HG03439 (cell line): Measurements from ENCODE around the gene GATAD2A.
"Not testable (repeated sequence)": the region's sequence is repeated elsewhere in the genome, so short reads cannot be mapped to it uniquely, and the experiment has no call there.

Experiments
- ATAC-seq: cut with Tn5 transposase; IDR thresholded peaks from one replicate; pipeline ENCODE4 v1.9.1; 2021; ENCODE audit warnings: mild to moderate bottlenecking, moderate library complexity; ENCODE audit not compliant: unreplicated experiment

GATAD2A gene

GRCh38 chr19:19463348-19464117 lies 58.1 kb downstream of the GATAD2A start:
- no peak for ATAC-seq

- no peak for ATAC-seq
Measured at GRCh38 chr19:19464339-19465098, 59.0 kb downstream of the GATAD2A start.

DNA sequence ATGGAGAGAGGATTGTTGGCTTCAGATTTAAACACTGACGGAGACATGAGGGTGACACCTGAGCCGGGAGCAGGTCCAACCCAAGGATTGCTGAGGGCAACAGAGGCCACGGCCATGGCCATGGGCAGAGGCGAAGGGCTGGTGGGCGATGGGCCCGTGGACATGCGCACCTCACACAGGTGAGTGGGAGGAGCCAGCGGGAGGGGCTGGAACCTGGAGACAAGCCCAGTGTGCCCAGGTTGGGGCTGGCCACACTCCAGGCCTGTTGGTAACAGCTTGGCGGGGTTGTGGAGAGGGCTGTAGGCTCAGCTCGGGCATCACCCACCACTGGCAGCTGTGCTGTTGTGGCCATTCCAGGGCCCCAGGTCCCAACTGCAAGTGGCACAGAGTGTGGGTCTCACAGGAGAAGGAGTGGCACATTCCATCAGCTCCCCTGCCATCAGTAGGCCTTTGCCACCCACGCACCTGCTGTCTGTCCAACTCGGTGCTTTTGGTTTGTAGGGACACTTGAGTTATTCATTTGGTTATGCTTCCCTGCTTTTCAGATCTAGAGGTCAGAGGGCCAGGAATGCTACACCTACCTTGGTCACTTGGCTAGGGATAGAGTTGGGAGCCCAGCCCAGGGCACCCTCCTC lies 60.1 kb downstream of the GATAD2A start:
- ATAC-seq: no peak

GRCh38 chr19:19466201-19466600 lies 60.7 kb downstream of the GATAD2A start:
- ATAC-seq: no peak

DNA sequence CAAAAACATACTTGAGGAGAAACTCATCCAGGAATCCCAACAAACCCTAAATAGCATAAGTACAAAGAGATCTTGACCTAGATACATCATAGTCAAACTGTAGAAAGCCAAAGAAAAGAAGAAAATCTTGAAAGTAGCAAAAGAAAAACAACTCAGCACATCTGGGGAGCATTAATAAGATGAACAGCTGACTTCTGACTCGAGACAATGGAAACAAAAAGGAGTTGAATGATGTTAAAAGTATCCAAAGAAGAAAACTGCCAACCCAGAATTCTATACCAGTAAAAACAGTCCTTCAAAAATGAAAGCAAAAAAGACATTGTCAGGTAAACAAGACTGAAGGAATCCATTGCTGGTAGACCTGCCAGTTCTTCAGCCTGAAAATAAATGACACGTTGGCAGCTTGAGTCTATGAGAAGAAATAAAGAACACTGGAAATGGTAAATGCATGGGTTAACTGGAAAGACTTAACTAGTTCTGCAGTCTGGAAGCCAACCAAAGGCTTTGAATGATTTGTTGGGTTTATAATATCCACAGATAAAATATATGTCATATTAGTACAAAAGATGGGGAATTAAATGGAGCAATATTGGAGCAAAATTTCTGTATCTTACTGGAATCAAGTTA lies 63.1 kb downstream of the GATAD2A start:
- no peak for ATAC-seq

DNA sequence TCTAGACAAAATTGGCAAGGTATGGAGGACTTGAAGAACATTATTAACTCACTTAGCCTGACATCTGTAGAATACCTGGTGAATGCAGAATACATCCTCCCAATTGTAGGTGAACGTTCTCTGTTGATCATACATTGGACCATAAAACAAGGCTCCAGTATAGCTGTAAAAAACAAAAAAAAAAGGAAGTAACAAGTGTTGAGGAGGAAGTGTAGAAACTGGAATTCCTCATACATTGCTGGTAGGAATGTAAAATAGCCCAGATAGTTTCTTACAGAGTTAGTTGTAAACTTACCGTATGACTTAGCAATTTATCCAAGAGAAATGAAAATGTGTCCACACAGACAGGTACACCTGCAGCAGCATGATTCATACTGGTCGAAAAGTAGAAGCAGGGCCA lies 65.1 kb downstream of the GATAD2A start:
- ATAC-seq: no peak

- ATAC-seq: no peak
Measured at GRCh38 chr19:19471682-19472081, 66.2 kb downstream of the GATAD2A start.

DNA sequence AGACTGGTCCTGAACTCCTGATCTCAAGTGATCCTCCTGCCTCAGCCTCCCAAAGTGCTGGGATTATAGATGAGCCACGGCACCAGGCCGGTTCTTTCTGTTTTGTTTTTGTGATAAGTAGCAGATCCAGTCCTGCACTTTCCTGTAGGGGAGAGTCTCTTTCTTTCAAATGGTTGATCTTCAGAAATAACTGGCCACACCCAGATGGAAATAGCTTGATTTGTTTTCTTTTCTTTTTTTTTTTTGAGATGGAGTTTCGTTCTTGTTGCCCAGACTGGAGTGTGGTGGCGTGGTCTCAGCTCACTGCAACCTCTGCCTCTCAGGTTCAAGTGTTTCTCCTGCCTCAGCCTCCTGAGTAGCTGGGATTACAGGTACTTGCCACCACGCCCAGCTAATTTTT lies 66.6 kb downstream of the GATAD2A start:
- ATAC-seq: not testable (repeated sequence)

DNA sequence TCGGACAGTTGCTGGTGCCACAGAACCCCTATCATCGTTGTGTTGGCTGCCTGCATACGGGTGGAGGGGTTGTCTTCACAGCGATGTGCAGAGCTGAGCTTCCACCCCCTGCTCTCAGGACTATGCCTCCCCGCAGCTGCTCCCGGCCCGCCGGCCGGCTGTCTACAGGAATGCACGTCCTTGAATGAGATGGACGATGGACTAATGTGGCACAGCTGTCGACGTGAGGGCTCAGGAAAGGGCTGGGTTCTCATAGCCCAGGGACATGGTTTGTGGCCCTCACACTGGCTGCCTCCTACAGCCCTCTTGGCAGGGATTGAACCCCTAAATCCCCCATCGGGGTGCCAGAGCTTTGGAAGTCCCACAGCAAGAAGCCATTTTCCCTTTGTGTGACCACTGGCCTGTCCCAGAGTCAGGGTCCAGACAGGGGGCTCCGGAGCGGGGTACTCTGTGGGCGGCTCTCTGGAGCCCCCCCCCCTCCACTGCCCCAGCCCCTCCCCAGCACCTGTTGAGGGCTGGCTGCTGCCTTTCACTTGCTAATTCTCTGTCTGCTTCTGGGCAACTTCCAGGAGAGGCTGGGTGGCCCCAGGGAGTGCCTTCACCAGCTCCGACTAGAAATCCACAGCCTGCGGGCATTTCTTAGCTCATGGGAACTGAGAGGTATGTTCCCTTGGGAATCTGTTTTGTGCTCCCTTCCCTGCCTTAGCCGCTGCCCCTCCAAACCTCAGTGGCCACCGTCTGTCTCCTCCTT lies 69.7 kb downstream of the GATAD2A start:
- ATAC-seq: no peak

- no peak for ATAC-seq
Measured at GRCh38 chr19:19475849-19476828, 70.7 kb downstream of the GATAD2A start.

DNA sequence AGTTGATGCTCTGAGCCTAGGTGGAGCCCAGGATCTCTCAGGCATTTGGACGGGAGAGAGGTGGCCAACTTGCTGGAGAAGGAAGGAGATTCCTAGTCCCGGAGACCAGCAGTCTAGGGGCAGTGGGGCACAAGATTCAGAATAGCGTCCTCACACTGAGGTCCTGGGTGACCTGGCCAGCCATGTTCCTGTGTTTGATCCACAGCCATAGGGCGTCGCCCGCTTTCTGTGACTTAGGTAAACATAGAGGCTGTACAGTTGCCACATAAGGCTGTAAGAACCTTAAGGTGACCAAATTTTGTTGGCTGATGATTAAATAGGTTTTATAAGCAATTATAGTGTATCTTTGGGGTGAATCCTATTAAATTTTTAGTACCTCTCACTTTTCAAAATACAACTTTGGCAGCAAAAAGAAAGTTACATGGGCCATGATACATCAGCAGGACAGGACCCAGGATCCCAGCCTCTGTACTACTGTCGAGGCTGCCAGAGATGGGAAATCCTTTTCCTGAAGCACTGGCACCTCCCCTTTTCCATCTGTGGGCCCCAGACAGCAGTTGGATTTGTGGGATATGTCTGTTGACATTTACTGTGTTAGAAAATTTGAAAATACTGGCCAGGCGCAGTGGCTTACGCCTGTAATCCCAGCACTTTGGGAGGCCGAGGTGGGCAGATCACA lies 72.4 kb downstream of the GATAD2A start:
- ATAC-seq: no peak

- ATAC-seq: no peak
Measured at GRCh38 chr19:19480688-19481087, 75.2 kb downstream of the GATAD2A start.

DNA sequence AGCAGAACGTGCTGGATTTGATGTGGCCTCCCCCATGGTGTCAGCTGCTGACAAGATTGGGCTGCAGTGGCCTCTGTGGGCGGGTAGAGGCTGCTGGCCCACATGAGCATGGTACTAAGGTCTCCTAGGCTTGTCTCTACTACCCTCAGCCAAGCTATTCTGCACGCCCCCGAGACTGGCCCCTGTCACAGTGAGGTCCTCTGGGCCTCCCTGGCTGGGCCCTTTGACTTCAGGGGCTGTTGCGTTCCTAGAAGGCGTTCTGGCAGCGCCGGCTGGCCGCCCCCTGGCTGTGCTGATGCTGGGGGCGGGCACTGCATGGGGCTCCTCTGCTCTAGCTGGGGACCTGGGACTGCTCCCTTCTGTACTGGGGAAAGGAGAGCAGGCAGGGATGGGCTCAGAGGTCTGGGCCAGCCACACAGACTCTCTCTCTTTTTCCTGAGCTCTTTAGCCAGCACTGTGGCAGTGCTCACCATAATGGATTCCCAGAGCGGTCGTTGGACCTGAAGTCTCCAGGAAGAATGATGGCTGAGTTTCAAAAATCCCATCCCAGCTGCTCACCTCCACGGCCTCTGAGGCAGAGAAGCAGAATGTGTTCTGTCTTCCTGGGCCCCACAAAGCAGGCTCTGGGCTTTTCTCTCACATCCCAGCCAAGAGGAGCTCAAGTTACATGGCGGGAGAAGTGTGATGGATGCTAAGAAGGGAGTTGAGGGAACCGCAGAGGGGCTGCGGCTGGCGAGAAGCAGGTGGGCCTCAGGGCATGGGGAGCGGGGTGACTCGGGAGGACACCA lies 77.5 kb downstream of the GATAD2A start:
- ATAC-seq: no peak

DNA sequence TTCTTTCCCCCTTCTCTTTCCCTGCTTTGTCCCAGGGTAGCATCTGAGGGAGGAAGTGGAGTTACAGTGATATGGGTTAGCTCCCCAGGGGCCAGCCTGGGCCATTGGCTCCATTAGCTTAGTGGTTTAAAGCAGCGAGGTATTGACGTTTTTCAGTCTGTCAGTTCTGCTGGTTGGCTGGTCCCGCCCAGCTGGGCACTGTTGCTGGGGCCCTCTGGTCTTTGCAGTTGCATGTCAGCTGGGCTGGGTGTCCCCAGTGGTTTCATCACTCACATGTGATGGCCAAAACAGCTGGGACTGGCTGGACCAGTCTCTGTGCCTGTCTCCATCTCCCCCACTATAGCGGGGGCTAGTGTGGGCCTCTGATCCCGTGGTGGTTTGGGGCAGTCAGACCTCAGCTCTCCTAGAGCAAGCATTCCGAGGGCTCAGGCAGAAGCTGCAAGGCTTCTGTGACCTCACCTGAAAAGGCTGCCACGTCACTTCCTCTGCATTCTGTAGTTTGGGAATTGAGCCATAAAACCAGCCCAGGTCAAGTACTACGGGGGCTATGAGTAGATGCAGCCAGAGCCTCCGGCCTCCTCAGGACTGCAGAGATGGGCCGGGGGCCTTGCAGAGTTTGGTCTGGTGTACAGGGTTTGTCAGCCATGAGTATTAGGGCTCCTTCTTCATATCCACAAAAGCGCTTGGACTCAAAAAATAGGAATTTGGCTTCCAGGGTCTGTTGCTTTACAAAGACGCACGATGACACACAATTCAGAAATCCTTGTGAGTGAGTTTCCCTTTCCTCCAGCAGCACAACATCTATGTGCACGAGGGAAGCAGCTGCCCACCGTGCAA lies 79.9 kb downstream of the GATAD2A start:
- ATAC-seq: no peak

GRCh38 chr19:19485998-19486290 lies 80.5 kb downstream of the GATAD2A start:
- no peak for ATAC-seq

- no peak for ATAC-seq
Measured at GRCh38 chr19:19486343-19487076, 81.0 kb downstream of the GATAD2A start.
